Esophagus muscularis mucosa (tissue), 4 donors: Measurements from ENCODE around the gene ARHGAP24. TPM values are rescaled to one million over a fixed set of nuclear protein-coding genes. Genes with fewer than 3 reads are reported as not detected.

ENCODE experiments used
- DNase-seq: peaks from one replicate; pipeline ENCODE4 v3.0.0-alpha.2; 2017; ENCODE audit errors: extremely low spot score
- H3K27ac ChIP-seq, 4 donors: fragments of 200-600 bp; sonication (generic); replicated peaks in 1 of 4; 1 replicate in 3 of 4; 2 replicates in 1 of 4; pipeline ENCODE4 v1.5.1; 2016 to 2019; ENCODE audit warnings: mild to moderate bottlenecking in 1 of 4
- H3K27me3 ChIP-seq, 4 donors: fragments of 200-600 bp; sonication (generic); one replicate each; pipeline versions ENCODE4 v1.5.1 to v1.6.0; 2016 to 2019
- H3K36me3 ChIP-seq, 4 donors: fragments of 200-600 bp; sonication (generic); one replicate each; pipeline ENCODE4 v1.5.1; 2016 to 2019
- H3K4me1 ChIP-seq, 4 donors: fragments of 200-600 bp; sonication (generic); one replicate each; pipeline ENCODE4 v1.5.1; 2016 to 2019
- H3K4me3 ChIP-seq, 4 donors: fragments of 200-600 bp; sonication (generic); 1 replicate in 2 of 4; 2 replicates in 2 of 4; pipeline ENCODE4 v1.5.1; 2016 to 2019; ENCODE audit warnings: mild to moderate bottlenecking in 4 of 4, moderate library complexity in 1 of 4
- H3K9me3 ChIP-seq, 4 donors: fragments of 200-600 bp; sonication (generic); 1 replicate in 3 of 4; 2 replicates in 1 of 4; pipeline ENCODE4 v1.5.1; 2016 to 2019
- EP300 ChIP-seq: sonication (generic); formaldehyde crosslinking; IDR thresholded peaks from one replicate; pipeline ENCODE4 v1.6.1; 2017; ENCODE audit warnings: antibody characterized with exemption
- POLR2A ChIP-seq: fragments of 450-650 bp; IDR thresholded peaks from one replicate; pipeline ENCODE4 v1.6.1; 2017; ENCODE audit warnings: antibody characterized with exemption, moderate library complexity, mild to moderate bottlenecking, low read depth
- POLR2AphosphoS5 ChIP-seq, 2 donors: sonication (generic); formaldehyde crosslinking; IDR thresholded peaks; one replicate each; pipeline ENCODE4 v1.6.1; 2017; ENCODE audit warnings: antibody characterized with exemption in 2 of 2
- WGBS: methylation state at CpG from one replicate; pipeline ENCODE4 v1.1.5; 2018; 5-methylcytosine and 5-hydroxymethylcytosine counted together
- intact Hi-C: fragments of 100-400 bp; cut with DNase I; formaldehyde crosslinking; loops from one replicate; pipeline ENCODE4 v1.15.1; 2023
- total RNA-seq, 4 donors: library from RNA; depleted of rRNA; stranded (reverse); fragments of >200 nt; gene quantifications; one replicate each; pipeline versions ENCODE4 v1.1.0 to v1.2.1, GENCODE V29; 2016
- TF ChIP-seq, protein P1 (sequence below), 3 experiments: fragments of 200-600 bp in 2 of 3; fragments of 450-650 bp in 1 of 3; sonication (generic) in 2 of 3; IDR thresholded peaks; one replicate each; pipeline ENCODE4 v1.5.1; 2017 to 2019; ENCODE audit warnings: antibody characterized with exemption in 3 of 3, mild to moderate bottlenecking in 2 of 3, moderate library complexity in 1 of 3

The ARHGAP24 gene
- total RNA-seq, 4 donors from 2014 or later: 17.6 to 30.2 (median 23.6) TPM

DNA sequence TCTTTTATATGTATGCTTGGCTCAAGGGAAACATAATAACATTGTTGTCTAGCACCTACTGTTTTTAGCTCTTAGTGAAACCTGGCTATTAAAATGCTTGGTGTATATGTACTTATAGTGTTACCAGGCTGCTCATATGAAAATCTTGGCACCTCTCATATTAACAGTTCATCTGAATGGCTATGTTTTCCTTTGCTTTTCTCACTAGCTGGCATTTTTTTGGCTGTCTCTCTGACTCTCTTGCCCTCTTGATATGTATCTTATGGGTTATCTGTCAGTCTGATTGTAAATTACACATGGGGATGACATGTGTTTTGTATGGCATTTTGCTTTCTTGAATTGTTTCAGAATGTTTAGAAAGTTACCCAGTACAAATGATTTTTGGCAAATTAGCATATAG, 158.0 kb downstream of the ARHGAP24 start:
- Histone ChIP-seq H3K36me3 (no peaks in the 10 kb centered on the region), H3K27ac (no peak overlapping the region), H3K27me3 (no peaks in the 10 kb centered on the region), H3K4me1 (peaks cover 0 to 7% (median 0%) of the 10 kb centered on the region in 4 donors), H3K4me3 (no peak overlapping the region), H3K9me3 (peaks cover 0 to 14% (median 11%) of the 10 kb centered on the region in 4 donors)
- DNase-seq: no peak
- intact Hi-C loops: no loop called here
- TF ChIP-seq, protein P1, sequence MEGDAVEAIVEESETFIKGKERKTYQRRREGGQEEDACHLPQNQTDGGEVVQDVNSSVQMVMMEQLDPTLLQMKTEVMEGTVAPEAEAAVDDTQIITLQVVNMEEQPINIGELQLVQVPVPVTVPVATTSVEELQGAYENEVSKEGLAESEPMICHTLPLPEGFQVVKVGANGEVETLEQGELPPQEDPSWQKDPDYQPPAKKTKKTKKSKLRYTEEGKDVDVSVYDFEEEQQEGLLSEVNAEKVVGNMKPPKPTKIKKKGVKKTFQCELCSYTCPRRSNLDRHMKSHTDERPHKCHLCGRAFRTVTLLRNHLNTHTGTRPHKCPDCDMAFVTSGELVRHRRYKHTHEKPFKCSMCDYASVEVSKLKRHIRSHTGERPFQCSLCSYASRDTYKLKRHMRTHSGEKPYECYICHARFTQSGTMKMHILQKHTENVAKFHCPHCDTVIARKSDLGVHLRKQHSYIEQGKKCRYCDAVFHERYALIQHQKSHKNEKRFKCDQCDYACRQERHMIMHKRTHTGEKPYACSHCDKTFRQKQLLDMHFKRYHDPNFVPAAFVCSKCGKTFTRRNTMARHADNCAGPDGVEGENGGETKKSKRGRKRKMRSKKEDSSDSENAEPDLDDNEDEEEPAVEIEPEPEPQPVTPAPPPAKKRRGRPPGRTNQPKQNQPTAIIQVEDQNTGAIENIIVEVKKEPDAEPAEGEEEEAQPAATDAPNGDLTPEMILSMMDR (IDR thresholded peaks at IDR 0.05): no peak
- no peak for TF ChIP-seq POLR2A
- no peak for TF ChIP-seq EP300
- TF ChIP-seq POLR2AphosphoS5 (IDR thresholded peaks at IDR 0.05): no peak

DNA sequence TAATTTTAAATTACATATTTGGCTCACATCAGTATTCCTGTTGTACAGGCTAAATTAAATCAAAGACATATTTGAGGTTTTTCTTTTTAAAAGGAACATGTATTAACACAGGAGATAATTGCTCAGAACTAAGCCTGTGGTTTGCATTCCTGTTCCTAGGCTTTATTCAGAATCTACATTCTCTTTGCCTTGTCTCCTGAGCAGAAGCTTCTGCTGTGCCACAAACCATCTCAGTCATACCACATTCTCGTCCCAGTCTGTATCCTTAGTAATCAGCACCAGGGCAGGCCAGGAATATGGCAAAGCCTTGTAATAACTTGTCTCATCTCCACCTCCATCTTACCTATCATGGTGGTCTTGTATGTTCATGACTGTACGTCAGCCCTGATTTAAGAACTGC, 162.8 kb downstream of the ARHGAP24 start:
- Histone ChIP-seq H3K4me3 (no peak overlapping the region), H3K27me3 (no peaks in the 10 kb centered on the region), H3K36me3 (no peaks in the 10 kb centered on the region), H3K9me3 (no peaks in the 10 kb centered on the region), H3K27ac (no peak overlapping the region), H3K4me1 (peaks cover 0 to 4% (median 1%) of the 10 kb centered on the region in 4 donors)
- DNase-seq: no peak
- TF ChIP-seq EP300 (no peak), POLR2A (no peak), POLR2AphosphoS5 (IDR thresholded peaks at IDR 0.05) (no peak)
- TF ChIP-seq, protein P1 (IDR thresholded peaks at IDR 0.05): no peak
- 92% methylated on average over 2 of the region's 2 CpGs for WGBS
- intact Hi-C loops: no loop called here

DNA sequence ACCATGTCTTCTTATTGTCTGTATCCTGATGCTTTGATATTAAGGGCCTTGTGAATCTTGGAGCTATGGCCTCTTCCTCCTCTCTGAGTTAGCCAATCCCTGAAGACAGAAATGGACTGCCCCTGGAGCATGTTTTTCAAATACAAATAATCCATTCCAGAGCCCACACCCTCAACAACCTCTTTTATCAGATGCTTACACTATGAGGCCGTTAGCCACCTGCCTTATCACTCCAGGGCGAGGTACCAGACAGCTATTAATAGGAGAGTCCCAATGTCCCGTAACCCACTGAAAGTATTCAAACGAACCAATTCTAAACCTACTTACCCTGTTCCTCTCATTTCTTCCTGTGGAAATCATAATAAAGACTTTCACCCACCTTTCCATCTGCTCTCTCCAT, 165.0 kb downstream of the ARHGAP24 start:
- peaks cover 0 to 4% (median 0%) of the 10 kb centered on the region in 4 donors for H3K4me1 ChIP-seq
- DNase-seq: no peak
- no peak overlapping the region for H3K27ac ChIP-seq
- WGBS: 83% methylated on average over 4 of the region's 4 CpGs
- H3K36me3 ChIP-seq: no peaks in the 10 kb centered on the region
- no peak overlapping the region for H3K4me3 ChIP-seq
- intact Hi-C loops: no loop called here
- no peaks in the 10 kb centered on the region for H3K27me3 ChIP-seq
- H3K9me3 ChIP-seq: no peaks in the 10 kb centered on the region
- TF ChIP-seq, protein P1 (IDR thresholded peaks at IDR 0.05): no peak
- no peak for TF ChIP-seq EP300
- no peak for TF ChIP-seq POLR2A
- TF ChIP-seq POLR2AphosphoS5 (IDR thresholded peaks at IDR 0.05): no peak

DNA sequence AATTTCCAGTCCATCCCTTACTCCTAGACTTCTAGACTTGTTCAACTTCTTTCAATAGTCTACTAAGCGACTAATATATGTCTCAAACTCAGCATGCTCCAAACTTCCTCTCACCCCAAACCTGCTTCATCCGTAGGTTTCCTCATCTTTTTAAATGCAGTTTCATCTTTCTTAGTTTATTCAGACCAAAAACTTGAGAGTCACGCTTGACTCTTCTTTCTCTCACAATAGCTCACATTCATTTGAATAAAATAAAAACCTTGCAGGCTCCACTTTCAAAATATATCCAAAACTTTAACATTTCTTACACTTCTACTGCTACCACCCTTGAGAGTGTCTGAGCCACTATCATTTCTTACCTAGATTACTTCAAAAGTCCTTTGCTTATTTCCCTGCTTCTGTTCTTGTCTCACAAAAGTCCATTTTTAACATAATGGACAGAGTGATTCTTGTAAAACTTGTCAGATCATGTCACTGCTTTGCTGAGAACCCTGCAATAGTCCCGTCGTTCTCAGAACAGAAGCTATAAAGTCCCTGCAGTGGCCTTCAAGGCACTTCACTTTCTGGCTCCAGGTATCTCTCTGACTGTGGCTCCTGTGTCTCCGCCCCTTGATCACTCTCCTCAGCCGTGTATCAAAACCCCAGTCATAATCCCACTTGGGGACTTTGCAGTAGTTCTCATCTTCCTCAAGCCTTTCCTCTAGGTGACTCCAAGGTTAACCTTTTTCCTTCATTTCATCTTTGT, 167.6 kb downstream of the ARHGAP24 start:
- TF ChIP-seq POLR2A (no peak), EP300 (no peak), POLR2AphosphoS5 (IDR thresholded peaks at IDR 0.05) (no peak)
- TF ChIP-seq, protein P1 (IDR thresholded peaks at IDR 0.05): no peak
- H3K27me3 ChIP-seq: no peaks in the 10 kb centered on the region
- no peak overlapping the region for H3K27ac ChIP-seq
- intact Hi-C loops: no loop called here
- no peaks in the 10 kb centered on the region for H3K9me3 ChIP-seq
- 91% methylated on average over 7 of the region's 7 CpGs for WGBS
- H3K36me3 ChIP-seq: no peaks in the 10 kb centered on the region
- no peak overlapping the region for H3K4me3 ChIP-seq
- no peak for DNase-seq
- peaks cover 0 to 4% (median 0%) of the 10 kb centered on the region in 4 donors for H3K4me1 ChIP-seq
